NCI-H345 (cell line): ENCODE results near the gene COA3.

Experiments used
- DNase-seq: peaks from one replicate; lab custom pipeline; 2025; lab: John Stamatoyannopoulos, UW

The COA3 gene

GRCh38 chr17:42817866-42818265, 19.4 kb upstream of the COA3 start:
- no peak for DNase-seq

GRCh38 chr17:42814633-42815399, 16.3 kb upstream of the COA3 start:
- DNase-seq = no peak

- DNase-seq = no peak
Measured at GRCh38 chr17:42809250-42809649, 10.7 kb upstream of the COA3 start.

- DNase-seq = no peak
Measured at GRCh38 chr17:42806249-42806648, 7.7 kb upstream of the COA3 start.

GRCh38 chr17:42804918-42805367, 6.4 kb upstream of the COA3 start:
- no peak for DNase-seq

GRCh38 chr17:42803074-42803883, 4.8 kb upstream of the COA3 start:
- no peak for DNase-seq

DNA sequence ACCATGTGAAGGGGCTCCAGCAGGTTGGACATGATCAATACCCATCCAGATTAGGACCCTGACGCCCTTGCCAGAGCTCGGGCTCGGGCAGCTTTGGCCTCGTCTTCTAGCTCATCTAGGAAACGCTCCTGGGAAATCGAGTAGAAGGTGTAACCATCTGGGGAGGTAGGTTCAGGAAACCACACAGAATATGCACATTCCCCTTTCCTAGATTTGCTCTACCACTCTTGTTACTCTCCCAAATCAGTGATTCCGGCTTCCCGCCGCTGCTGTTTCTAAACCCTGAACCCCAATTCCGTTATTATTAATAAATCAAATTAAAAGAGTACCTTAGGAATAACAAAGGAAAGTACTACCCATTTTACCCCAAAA, 507 bp downstream of the COA3 start:
- no peak for DNase-seq

DNA sequence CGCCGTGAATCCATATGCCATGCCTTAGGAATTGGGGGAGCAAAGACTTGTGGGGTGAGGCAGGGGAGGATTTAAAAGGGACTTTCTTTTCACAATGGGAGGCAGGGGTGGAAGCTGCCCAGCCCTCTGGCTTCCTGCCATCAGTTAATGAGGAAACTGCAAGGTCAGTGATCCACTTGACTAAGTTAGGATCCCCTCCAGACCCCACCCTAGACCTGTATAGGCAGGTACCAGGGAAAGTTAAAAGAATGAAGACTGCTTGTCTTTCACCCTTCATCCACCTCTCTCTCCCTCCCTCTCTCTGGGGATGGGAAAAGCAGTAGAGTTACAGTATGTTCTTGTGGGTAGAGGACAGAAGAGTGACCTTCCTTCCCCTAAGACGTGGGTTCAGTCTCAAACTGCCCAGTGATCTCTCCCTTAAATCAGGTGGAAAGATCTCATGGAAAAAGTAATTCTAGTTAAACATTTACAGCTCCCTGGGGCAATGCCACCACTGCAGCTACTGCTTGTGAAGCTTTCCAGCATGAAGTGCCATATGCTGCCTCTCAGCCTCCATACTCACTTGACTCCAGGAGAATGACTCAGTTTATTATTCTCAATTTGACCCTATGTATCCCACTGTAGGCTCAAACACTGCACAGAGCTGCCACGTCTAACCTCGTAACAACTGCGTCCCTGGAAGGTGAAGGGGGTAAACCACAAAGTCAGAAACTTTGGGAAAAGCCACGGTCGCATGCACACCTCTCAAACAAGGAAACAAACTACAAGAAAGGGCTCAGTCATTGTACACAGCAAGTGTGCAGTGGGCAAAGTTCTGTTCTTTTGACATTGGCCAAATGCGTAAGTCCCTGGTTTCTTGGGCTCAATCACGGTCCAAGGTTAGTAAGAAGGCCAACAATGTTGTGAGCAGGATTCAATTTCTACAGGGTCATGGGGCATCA, 1.2 kb downstream of the COA3 start:
- DNase-seq = no peak

DNA sequence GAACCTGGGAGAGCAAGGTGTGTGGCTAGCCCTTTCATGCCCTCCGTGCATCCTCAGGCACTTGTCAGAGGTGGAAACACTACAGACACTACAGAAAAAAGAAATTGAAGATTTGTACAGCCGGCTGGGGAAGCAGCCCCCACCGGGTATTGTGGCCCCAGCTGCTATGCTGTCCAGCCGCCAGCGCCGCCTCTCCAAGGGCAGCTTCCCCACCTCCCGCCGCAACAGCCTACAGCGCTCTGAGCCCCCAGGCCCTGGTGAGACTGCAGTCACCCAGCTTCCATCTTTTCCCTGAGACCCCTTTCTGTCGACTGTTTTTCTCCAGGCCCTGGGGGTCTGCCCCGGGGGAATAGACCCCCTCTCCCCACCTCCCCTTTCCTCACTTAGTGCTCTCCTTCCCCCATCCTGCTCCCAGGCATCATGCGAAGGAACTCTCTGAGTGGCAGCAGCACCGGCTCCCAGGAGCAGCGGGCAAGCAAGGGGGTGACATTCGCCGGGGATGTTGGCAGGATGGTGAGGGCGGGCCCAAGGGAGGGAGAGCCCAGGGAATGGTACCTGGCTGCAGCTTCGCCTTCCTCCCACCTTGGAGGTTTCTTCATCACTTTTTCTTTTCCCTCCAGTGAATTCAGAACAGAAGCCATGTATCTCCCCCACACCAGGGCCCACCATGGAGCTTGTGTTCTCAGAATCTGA, 2.3 kb downstream of the COA3 start:
- no peak for DNase-seq

GRCh38 chr17:42795465-42795864, 3.0 kb downstream of the COA3 start:
- DNase-seq = no peak

- no peak for DNase-seq
Measured at GRCh38 chr17:42795061-42795460, 3.4 kb downstream of the COA3 start.

- DNase-seq = no peak
Measured at GRCh38 chr17:42792545-42792944, 6.0 kb downstream of the COA3 start.

GRCh38 chr17:42791948-42792347, 6.6 kb downstream of the COA3 start:
- DNase-seq = no peak

DNA sequence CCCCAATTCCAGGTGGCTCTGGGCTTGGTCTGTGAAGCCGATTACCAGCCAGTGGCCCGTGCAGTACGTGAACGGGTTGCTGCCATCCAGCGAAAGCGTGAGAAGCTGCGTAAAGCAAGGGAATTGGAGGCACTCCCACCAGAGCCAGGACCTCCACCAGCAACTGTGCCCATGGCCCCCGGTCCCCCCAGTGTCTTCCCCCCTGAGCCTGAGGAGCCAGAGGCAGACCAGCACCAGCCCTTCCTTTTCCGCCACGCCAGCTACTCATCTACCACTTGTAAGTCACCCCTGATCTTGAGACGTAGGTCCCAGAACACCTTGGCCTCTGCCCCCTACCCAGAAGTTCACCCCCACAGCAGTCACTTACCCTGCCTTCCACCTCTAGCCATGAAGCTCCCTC, 11.2 kb downstream of the COA3 start:
- DNase-seq = no peak

- DNase-seq = no peak
Measured at GRCh38 chr17:42784811-42785592, 13.5 kb downstream of the COA3 start.

DNA sequence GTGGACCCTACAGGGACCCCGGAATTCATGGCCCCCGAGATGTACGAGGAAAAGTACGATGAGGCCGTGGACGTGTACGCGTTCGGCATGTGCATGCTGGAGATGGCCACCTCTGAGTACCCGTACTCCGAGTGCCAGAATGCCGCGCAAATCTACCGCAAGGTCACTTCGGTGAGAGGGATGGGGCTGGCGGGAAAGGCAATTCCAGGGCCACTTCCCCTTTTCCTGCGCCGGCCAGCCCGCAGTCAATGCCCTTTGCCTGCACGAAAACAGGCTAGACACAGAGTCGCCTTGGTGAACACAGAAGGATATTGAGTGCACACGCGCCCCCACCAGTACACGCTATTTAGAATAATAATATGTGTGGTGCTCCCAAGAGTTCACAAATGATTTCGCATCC, 14.1 kb downstream of the COA3 start:
- no peak for DNase-seq

DNA sequence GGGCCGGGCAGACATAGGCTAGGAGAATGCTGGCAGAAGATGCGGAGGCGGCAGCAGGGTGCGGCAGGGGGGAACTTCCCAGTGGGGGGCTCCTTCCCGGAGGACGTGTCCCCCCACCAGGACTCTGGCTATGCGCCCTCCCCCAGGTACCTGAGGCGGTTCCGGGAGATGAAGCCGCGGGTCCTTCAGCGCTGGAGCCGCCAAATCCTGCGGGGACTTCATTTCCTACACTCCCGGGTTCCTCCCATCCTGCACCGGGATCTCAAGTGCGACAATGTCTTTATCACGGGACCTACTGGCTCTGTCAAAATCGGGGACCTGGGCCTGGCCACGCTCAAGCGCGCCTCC, 14.7 kb downstream of the COA3 start:
- no peak for DNase-seq

DNA sequence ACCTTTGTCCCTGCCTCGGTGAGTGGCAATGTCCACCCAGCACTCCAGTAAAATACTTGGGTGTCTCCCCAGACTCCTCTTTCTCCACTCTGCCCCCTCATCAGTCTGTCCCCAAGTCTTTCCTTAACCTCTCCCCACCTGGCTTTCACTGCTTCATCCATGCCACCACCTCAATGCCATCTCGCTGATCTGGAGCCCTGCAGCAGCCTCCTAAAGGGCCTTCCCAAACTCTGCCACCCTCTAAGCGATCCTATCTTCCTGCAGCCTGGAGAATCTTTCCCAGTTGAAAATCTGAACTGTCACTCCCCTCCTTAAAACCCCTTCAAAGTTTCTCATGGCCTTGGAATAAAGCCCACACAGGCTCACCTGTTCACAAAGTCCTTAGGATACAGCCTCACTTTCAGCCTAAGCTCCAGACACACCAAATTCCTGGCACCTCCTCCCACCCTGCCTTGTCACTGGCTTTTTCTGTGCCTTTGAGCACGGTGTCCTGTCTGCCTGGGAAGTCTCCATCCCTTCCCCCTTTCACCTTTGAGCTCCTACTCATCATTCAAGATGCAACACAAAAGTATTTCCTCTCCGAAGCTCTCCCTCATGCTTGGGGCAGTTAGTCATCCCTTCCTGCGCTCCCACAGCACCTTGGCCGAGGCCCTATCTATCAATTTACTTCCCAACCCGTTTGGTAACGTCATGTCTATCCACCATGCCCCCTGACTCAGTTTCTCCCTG, 15.3 kb downstream of the COA3 start:
- DNase-seq = no peak

DNA sequence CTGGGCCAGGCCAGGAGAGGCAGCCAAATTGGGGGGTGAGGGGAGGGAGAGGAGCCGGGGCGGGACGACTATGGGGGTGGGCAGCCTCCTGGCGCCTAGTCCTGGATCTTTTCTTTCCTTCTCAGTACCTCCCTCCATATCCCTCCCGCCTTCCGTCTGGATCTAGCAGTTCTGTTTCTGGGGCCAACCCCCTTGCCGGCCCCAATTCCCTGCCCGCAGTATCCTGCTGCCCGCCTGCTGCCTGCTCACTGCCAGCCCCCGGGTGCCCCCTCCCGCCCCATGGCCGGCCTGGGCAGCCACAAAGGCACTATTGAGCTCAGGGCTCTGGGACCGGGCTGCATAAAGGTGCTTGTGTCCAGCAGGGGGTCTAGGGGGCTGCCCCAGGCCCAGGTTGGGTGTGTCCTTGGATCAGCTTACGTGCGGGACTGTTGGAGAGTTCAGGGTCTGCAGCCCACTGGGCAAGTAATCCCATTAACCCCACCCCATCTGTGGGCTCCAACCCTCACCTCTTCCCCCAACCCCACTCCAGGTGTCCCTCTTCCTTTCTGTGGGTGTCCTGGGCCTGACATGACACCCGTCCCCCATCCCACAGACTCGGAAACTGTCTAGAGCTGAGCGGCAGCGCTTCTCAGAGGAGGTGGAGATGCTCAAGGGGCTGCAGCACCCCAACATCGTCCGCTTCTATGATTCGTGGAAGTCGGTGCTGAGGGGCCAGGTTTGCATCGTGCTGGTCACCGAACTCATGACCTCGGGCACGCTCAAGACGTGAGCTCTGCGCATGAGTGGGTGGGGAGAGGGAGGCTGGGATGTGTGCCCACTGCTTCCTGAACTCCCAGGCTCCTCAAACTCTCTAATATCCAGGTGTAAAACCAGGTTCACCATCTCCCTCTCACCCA, 16.1 kb downstream of the COA3 start:
- no peak for DNase-seq
